GM18511 (cell line): Measurements from ENCODE around the gene TSR2.

Source experiments
- ATAC-seq: cut with Tn5 transposase; IDR thresholded peaks from one replicate; pipeline ENCODE4 v1.9.1; 2021; ENCODE audit warnings: mild to moderate bottlenecking, moderate library complexity; ENCODE audit not compliant: unreplicated experiment

Gene TSR2, protein sequence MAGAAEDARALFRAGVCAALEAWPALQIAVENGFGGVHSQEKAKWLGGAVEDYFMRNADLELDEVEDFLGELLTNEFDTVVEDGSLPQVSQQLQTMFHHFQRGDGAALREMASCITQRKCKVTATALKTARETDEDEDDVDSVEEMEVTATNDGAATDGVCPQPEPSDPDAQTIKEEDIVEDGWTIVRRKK

GRCh38 chrX:54439960-54440871 is at the start of gene TSR2:
TSR2 (plus strand) TSS chrX:54440404; CDS start chrX:54440422, 18 bp downstream.
- ATAC-seq: peak; percentile 97

GRCh38 chrX:54397113-54397512 is 43.1 kb upstream of the TSR2 start:
- no peak for ATAC-seq

- no peak for ATAC-seq
Observed at GRCh38 chrX:54407266-54407665, 32.9 kb upstream of the TSR2 start.

- ATAC-seq: no peak
Observed at GRCh38 chrX:54411732-54412131, 28.5 kb upstream of the TSR2 start.

DNA sequence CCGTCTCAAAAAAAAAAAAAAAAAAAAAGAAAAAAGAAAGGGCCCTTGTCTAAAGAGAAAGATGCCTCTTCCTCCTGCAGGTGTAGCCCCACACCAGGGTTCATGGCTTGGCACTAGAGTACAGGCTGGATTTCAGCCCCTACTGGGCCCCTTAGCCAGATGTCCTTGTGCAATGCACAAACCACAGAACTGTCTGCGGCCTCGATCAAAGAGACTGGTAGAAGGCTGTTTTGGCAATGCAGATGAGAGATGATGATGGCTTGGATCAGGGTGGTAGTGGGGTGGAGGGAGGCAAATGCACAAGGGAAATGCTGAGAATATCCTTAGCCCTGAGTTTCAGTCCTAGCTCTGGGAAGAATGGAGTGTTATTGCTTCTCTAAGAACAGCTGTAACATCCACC is 26.5 kb upstream of the TSR2 start:
- ATAC-seq: no peak

DNA sequence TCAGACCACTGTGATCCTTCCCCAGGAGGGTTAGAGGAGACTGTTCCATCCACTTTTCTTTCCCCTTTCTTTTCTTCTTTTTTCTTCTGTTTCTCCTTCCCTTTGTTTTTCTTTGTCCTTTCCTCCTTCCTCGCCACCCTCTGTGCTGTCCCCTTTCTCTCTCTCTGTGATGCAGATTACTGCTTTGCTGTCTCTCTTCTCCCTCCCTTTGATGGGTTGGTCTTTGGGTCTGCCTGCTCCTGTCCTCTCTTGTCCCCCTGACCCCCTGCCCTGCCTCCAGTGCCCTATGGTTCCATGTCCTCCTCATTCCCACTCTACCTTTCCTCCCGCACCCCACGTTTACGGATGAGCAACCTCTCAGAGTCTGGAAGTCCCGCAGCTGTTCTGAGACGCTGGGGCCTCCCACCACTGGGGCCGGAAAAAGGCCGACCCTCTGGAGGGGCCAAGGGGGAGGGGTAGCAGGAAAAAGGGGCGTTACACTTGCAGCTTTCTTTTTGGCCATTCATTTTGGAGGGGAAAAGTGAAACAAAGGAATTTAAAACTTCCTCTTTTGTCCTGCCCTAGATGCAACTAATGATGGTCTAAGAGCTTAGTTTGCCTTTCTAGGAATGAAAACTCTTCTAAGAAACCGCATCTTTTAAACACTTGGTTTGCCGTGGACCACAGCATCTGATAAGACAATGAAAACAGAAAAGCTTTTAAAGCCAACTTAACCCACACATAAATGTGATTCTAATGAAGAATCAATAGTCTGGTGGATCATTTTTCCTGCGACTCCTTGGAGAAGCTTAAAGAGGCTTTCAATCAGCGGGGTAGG is 24.5 kb upstream of the TSR2 start:
- no peak for ATAC-seq

- no peak for ATAC-seq
Observed at GRCh38 chrX:54416965-54417364, 23.2 kb upstream of the TSR2 start.

DNA sequence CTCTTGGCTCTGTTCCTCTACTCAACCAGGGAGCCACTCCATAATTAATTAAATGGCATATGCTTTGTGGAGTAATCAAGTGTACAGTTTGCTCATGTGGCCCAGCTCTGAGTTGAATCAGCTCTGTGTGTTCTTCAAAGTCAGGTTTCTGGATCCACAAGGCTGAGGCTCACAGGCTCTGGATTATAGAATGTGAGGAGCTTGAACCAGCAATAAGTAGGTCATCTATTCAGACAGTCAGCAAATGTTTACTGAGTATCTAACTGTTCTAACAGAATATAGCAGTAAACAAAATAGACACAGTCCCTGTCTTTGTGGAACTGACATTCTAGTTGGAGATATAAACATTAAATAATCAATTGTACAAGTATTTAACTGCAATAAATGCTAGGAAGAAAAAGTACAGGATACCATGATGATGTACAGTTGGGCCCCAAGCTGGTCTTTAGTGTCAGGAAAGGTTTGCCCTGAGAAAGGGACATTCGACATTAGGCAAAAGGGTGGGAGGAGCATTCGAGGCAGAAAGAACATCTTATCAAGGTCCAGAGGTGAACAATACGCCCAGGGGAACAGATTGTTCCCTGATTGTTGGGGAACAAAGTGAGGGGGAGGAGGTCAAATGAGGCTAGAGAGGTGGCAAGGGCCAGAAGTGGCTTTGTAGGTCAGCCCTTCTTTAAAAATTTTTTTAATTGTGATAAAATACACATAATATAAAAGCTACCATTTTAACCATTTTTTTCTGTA is 20.5 kb upstream of the TSR2 start:
- ATAC-seq: no peak

DNA sequence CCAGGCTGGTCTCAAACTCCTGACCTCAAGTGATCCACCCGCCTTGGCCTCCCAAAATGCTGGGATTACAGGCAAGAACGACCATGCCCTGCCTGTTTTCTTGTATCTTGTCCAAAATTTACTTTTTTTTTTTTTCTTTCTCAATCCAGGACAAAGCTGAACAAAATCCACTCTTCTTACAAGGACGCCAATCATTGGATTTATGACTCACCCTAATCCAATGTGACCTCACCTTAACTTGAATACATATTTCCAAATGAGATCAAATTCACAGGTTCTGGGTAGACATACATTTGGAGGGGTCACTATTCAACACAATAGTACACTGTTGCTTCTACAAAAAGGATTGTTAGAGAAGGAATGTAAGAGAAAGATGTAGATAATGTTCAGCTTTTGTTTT is 18.0 kb upstream of the TSR2 start:
- ATAC-seq: no peak

DNA sequence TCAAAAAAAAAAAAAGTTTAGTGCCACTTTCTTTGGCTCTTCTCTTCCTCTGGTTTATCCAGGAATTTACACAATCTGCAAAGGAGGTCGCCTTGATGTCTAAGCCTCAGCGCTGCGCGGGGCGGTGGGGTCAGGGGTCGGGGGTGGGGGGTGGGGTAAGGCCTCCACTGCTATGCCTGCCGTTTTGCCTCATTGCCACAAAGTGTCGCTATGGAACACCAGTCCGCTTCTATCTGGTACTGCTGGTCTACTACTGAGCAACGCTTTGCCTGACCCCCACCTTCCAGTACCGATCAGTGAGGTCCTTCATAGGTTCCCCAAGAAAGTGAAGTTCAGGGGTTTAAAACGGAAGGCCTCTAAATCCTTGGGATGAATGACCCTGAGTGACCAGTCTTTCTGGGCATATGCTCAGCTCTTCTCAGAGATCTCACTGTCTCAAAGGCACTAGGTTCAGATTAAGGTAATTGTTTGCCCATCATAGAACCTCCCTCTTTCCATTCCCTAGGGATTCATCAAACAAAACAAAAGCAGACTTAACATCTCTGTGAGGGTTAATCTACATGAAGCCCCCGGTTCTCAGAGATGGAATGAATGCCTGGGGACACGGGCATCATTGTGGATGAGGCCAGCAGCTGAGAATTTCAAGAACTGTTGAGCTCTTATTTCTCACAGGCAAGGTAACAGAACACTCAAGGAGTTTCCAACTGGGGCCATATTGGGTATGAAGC is 16.9 kb upstream of the TSR2 start:
- no peak for ATAC-seq

- ATAC-seq: no peak
Observed at GRCh38 chrX:54427837-54428424, 12.3 kb upstream of the TSR2 start.

DNA sequence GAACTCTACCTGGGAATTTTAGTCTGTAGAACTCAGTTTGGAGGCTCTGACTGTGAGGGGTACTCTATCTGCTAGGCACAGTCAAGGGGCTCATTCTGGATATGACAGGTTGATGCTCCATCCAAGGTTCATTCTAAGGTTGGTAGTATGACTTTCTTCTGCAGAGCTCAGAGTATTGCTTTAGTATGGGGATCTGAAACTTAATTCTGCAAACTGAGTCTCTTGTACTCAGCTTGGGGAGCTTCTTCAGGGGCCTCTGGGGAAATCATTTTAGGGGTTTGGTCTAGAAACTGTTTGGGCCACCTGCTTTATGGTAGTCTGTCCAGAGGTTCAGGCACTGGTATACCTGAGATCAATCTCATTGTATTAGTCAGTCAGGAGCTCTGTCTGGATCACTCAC is 9.7 kb upstream of the TSR2 start:
- peak; percentile 73 for ATAC-seq

DNA sequence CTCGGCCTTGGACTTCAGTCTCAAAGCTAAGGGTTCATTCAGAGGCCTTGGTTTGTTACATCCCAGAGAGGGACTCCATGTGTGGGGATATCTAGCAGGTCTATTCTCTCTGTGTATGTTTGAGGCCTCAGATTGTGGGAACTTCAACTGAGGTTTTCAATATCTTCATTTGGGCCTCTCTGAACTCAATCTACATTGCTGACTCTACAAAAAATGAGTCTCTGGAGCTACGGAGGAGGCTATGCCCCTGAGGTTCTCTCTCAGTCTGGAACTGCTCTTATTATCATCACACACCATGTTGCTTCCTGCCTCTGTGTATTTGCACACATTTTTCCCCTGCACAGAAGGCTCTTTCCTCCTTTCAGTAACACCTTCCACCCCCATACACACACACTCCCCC is 5.1 kb upstream of the TSR2 start:
- no peak for ATAC-seq

DNA sequence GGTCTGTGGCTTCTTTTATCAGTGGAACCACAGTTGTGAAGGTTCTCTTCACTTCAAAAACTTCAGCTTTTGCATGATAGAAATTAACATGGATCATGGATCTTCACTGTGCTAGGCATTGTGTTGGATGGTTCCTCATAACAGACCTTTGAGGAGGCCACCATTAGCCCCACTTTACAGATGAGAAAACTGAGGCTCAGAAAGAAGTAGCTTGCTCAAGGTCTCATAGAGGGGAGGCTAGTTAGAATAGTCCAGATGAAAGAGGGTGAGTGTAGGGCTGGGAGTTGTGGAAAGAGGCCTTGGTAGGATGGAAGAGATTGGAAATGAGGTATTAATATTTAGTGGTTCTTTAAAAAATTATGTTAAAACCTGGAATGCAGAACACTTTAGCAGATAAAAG is 2.6 kb downstream of the TSR2 start:
- no peak for ATAC-seq

DNA sequence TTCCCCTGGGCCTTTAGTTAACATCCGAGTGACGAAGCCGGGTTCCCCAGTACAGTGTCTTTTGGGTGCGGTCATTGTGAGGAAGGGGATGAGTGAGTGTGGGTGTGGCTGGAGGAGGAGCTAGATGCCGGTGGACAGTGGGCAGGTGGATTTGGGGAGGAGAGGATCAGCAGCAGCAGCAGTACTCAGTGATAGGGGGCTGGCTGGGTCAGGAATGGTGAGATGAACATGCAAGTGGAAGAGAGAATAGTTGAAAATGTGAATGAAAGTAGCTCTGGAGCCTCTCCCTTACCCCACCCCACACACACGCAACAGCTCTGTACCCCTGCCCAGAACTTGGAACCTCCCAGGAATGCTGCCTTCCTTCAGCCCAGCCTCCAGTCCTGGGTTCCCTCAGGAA is 4.5 kb downstream of the TSR2 start:
- no peak for ATAC-seq

GRCh38 chrX:54446084-54446483 is 5.9 kb downstream of the TSR2 start:
- no peak for ATAC-seq

DNA sequence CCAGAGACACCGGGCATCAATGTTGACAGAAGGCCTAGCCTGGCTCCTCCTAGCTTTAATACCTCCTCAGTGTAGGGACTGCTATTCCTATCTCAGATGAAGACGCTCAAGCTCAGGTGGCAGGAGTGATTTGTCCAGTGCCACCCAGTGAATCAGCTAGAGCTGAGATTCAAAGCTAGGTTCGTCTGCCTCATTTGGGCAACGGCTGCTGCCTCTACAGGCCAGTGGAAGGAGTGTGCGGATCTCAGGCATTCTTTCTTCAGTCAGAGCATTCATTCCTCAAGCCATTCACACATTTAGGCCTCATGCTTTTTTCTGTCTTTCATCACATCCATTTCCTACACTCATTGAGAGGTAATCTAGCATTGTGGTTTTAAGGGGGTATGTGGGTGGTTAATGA is 7.3 kb downstream of the TSR2 start:
- no peak for ATAC-seq

GRCh38 chrX:54449929-54450328 is 9.7 kb downstream of the TSR2 start:
- ATAC-seq: no peak

DNA sequence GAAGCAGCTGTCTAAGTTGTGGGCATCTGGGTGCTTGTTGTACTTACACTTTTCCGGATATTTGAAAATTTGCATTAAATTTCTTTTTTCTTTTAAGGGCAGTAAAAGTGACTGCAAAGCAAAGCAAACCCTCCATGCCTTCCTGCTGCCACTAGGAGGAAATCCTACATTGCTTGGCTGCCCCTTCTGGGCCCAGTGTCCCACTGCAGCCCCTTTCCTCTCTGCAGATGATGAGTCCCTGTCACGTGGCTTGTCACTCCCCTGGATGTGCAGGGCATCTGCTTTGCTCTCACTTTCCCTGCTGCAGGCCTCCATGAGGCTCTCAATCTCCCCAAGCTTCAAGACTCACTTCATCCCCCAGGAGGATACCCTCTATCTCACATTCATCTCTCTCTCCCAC is 12.7 kb downstream of the TSR2 start:
- no peak for ATAC-seq
